GM21423 (cell line): Measurements from ENCODE around the gene GOLGA6A.
"Not testable (repeated sequence)": the region's sequence is repeated elsewhere in the genome, so short reads cannot be mapped to it uniquely, and the experiment has no call there.

ENCODE experiments used
- ATAC-seq: cut with Tn5 transposase; IDR thresholded peaks from one replicate; pipeline ENCODE4 v1.9.1; 2021; ENCODE audit warnings: mild to moderate bottlenecking, moderate library complexity; ENCODE audit not compliant: unreplicated experiment

GOLGA6A gene, protein sequence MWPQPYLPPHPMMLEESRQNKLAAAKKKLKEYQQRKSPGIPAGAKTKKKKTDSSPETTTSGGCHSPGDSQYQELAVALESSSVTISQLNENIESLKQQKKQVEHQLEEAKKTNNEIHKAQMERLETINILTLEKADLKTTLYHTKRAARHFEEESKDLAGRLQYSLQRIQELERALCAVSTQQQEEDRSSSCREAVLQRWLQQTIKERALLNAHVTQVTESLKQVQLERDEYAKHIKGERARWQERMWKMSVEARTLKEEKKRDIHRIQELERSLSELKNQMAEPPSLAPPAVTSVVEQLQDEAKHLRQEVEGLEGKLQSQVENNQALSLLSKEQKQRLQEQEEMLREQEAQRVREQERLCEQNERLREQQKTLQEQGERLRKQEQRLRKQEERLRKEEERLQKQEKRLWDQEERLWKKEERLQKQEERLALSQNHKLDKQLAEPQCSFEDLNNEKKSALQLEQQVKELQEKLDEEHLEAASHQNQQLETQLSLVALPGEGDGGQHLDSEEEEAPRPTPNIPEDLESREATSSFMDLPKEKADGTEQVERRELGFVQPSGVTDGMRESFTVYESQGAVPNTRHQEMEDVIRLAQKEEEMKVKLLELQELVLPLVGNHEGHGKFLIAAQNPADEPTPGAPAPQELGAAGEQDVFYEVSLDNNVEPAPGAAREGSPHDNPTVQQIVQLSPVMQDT

GRCh38 chr15:74082450-74082849, at the start of gene GOLGA6A:
Gene GOLGA6A (minus strand): TSS chr15:74082550. CDS start chr15:74082509, 41 bp downstream.
- not testable (repeated sequence) for ATAC-seq

GRCh38 chr15:74131628-74132413, 49.5 kb upstream of the GOLGA6A start:
- ATAC-seq, result no peak

DNA sequence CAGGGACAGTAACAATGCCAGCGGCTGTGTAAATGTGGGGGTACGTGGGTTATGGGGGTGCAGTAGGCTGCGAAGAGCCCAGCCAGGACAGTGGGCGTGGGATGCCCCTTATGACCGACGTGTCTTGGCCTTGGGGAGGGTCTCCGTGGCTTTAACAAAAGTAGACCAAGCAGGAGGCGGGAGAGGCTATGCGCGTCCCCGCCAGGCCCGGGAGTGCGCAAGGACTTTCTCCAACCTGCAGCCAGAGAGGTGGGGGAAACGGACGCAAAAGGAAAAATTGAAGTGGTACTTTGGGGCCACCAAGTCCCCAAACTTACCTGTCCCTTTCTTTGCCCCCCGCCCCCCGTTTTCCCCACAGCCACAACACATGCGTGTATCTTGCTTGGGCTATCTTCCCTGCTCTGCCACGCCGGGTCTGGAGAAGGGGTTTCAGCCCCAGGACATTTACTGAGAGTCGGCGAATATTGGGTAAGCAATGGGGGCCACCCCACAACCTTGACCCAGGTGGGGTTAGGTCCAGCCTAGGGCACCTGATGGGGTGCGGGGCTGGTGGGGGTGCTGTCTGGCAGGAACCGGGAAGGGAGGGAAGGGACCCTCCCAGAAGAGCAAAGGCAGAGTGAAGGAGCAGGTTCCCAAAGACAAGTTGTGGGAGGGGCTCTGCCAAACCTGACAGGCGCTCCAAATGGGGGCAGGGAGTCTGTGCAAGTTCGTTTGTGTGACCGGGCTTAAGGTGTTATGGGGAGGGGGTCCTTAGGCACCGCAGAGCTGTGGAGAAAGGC, 48.7 kb upstream of the GOLGA6A start:
- ATAC-seq, result no peak

- ATAC-seq, result no peak
Observed at GRCh38 chr15:74130155-74130848, 48.0 kb upstream of the GOLGA6A start, which contains the start of gene ISLR2. Gene ISLR2 (plus strand): TSS chr15:74130586. CDS start chr15:74132755, 2,169 bp downstream.

- ATAC-seq, result no peak
Observed at GRCh38 chr15:74129586-74130154, 47.3 kb upstream of the GOLGA6A start.

DNA sequence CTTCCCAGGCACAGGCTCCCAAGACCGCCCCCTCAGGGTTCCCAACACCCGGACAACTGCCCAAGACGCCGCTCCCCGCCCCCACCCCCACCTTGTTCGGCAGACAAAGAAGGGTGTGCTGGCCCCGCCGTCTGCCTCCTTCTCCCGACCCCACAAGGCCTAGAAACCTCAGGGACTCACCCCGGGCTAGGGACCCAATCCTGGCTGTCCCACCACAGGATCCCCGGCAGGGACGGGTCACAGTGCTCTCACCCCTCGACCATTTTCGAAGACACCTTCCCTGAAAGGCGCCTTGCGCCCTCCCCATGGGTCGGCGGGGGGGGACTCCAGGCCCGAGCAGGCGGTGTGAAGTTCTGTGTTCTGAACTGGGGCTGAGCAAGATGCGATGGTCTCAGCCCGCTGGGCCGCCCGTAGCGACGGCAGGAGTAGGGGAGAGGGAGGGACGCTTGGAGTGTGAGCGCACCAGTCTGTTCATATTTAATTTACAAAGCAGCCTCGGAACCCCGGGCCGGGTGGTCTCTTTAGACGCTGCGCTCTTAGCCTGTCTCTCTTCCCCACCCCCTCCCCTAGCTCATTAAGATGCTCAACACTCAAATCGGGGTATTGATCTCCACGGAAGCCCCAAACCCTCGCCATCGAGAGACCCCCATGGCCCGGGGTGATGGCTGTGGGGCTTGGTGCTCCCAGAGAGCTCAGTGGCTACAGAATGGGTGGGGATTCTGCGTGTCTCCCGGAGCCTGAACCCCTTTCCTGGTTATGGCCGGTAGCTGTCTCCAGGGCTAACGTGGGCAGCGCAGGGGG, 46.6 kb upstream of the GOLGA6A start:
- no peak for ATAC-seq

- no peak for ATAC-seq
Observed at GRCh38 chr15:74127954-74128784, 45.8 kb upstream of the GOLGA6A start.

- ATAC-seq, result no peak
Observed at GRCh38 chr15:74127255-74127953, 45.1 kb upstream of the GOLGA6A start.

DNA sequence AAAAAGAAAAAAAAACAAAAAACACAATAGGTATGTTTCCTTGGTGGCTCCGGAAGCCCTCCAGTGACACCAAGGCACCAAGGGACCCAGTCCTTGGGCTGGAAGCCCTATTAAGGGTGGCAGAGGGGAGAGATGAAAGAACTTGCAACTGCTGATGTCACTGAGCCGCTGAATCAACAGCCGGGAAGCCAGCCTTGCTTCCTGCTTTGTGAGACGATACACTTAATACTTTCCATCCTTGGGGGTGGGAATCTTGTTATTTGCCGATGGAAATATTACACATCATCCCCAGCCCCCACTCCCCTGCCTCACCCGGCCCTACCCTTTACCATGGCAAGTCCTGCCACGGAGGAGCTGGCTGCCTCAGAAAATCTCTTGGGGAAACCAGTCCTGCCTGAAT, 42.4 kb upstream of the GOLGA6A start:
- ATAC-seq, result no peak

GRCh38 chr15:74124196-74124595, 41.8 kb upstream of the GOLGA6A start:
- ATAC-seq, result no peak

GRCh38 chr15:74123658-74124057, 41.3 kb upstream of the GOLGA6A start:
- no peak for ATAC-seq

- ATAC-seq, result no peak
Observed at GRCh38 chr15:74123131-74123429, 40.7 kb upstream of the GOLGA6A start.

DNA sequence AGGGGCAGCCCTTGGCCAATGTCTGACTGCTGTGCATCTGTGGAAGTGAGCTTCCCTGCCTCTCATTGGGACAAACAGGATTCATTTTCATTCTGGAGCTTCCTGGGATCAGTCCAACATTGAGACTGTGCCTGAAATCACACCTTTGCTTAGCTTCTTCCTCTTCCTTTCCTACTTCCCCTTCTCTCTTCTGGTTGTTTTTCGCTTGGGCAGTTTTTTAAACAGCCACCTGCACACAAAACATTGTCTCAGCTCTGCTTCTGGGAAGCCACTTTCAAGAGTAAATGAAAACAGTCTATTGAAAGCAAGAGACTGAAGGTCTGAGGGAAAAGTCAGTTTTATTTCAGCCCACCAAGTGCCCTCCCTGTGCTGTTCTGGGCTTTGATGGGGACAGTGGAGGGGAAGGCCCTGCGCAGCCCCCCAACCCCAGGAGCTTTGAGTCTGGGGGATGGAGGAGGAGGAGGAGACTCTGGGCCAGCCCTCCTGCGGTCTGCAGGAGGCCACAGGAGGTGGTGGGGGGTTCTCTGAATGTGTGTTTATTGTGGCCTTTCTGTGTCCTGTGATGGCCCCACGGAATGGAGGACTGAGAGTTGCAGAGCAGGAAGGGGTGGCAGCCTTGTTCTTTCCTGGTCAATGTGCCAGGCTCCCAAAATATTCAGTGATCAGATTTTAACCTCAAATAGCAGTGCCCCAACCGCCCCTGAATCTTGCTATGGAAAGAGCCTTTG, 40.2 kb upstream of the GOLGA6A start:
- no peak for ATAC-seq

- no peak for ATAC-seq
Observed at GRCh38 chr15:74121858-74122257, 39.5 kb upstream of the GOLGA6A start.

- ATAC-seq, result no peak
Observed at GRCh38 chr15:74121039-74121438, 38.7 kb upstream of the GOLGA6A start.

DNA sequence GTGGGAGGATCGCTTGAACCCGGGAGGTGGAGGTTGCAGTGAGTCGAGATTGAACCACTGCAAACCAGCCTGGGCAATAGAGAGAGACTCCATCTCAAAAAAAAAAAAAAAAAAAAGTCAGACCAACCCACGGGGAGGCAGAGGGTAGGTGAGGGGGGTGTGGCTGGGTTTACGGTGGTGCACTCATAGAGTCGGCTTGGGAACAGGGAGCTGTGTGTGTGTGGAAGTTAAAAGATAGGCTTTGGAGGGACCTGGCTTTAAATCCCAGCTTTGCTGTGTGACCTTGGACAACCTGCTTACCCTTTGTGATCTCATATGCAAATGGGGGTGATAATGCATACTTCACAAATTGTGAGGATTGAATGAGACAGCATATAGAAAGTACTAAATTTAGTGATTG, 38.1 kb upstream of the GOLGA6A start:
- no peak for ATAC-seq

DNA sequence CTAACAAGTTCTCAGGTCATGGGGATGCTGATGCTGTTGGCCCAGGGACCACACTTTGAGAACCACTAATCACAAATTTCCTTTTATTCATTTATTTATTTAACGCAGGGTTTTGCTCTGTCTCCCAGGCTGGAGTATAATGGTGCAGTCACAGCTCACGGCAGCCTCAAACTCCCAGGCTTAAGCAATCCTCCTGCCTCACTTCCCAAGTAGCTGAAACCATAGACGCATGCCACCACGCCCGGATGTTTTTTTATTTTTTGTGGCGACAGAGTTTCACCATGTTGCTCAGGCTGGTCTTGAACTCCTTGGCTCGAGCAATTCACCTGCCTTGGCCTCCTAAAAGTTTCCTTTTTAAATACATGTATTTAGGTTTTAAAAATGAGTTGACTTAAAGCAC, 27.4 kb upstream of the GOLGA6A start:
- ATAC-seq, result no peak
